Activated naive CD4-positive, alpha-beta T cell treated with anti-CD3 and anti-CD28 coated beads, Interleukin-2, amount 10 ng/mL, durations not matched to agents 7 days and 5 days (primary cell): Measurements from ENCODE around the gene NEMP1.
"Not testable (repeated sequence)": the region's sequence is repeated elsewhere in the genome, so short reads cannot be mapped to it uniquely, and the experiment has no call there.

Experiments
- CTCF ChIA-PET: fragments of 350-600 bp; sonication (Branson Sonifier 250); formaldehyde crosslinking; loops from one replicate; lab custom pipeline; 2021; ENCODE audit warnings: antibody characterized with exemption; lab: Charles Lee
- DNase-seq: peaks from one replicate; pipeline ENCODE4 v3.0.0-alpha.2; 2020
- H3K27ac Mint-ChIP-seq: one replicate; pipeline ENCODE4 v1.8.0; 2021; ENCODE audit warnings: mild to moderate bottlenecking, moderate library complexity, mixed read lengths
- H3K27me3 Mint-ChIP-seq: one replicate; pipeline ENCODE4 v1.8.0; 2021; ENCODE audit warnings: mild to moderate bottlenecking, mixed read lengths
- H3K36me3 Mint-ChIP-seq: one replicate; pipeline ENCODE4 v1.8.0; 2021; ENCODE audit warnings: mixed read lengths
- H3K4me1 Mint-ChIP-seq: one replicate; pipeline ENCODE4 v1.8.0; 2021; ENCODE audit warnings: mixed read lengths
- H3K4me3 Mint-ChIP-seq: one replicate; pipeline ENCODE4 v1.8.0; 2021; ENCODE audit warnings: mild to moderate bottlenecking, moderate library complexity, mixed read lengths
- H3K9me3 Mint-ChIP-seq: one replicate; pipeline ENCODE4 v1.8.0; 2021; ENCODE audit warnings: mixed read lengths

The NEMP1 gene

DNA sequence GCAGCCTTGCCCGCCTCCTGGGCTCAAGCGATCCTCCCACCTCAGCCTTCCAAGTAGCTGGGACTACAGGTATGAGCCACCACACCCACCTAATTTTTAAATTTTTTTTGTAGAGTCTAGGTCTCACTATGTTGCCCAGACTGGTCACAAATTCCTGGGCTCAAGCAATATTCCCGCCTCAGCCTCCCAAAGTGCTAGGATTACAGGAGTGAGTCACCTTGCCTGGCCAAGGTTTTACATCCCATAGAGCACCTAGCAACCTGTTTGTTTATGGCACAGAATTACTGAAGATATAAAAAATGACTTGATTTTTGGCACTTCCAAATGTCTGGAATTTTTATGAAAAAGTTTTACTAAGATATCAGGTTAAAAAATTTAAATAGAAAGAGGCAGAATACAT is 45.2 kb downstream of the NEMP1 start:
- Mint-ChIP-seq H3K9me3 (no peaks in the 10 kb centered on the region), H3K4me1 (peaks cover 23% of the 10 kb centered on the region), H3K27ac (no peak overlapping the region), H3K36me3 (no peaks in the 10 kb centered on the region), H3K27me3 (peaks cover 8% of the 10 kb centered on the region), H3K4me3 (no peak overlapping the region)
- CTCF ChIA-PET: interaction anchor here (1.1 to 2.2 kb wide), 7 partner anchors 10 to 91 kb away, joined by 3 to 9 read pairs (median 3); no protein-coding TSS in a partner anchor
- no peak for DNase-seq

DNA sequence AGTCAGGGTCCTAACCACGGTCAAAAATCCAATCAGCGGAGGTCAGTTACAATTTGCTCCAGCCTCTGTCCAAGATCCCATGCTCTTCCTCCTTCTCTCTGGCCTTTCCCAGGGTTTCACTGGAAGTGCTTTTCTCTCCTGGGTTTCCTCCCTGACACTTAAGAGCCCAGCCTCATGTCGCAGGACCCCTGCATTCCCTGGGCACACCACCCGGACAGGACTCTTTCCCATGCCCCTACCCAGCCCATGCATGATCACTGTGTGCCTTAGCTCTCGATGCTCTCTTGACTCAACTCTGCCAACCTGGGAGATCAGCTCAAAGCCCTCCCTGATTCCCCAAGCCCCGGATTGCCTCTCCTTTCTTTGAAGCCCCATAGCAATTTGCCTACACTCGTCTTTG is 46.8 kb downstream of the NEMP1 start:
- Mint-ChIP-seq H3K27me3 (peaks cover 6% of the 10 kb centered on the region), H3K27ac (peak overlapping the region; percentile 2), H3K36me3 (no peaks in the 10 kb centered on the region), H3K4me3 (no peak overlapping the region), H3K9me3 (no peaks in the 10 kb centered on the region), H3K4me1 (peaks cover 34% of the 10 kb centered on the region)
- no peak for DNase-seq
- CTCF ChIA-PET: interaction anchor here (0.7 to 4.3 kb wide), 18 partner anchors 11 to 274 kb away, joined by 3 to 44 read pairs (median 4); partner anchors contain the start of genes STAT6, TAC3 and ZBTB39

DNA sequence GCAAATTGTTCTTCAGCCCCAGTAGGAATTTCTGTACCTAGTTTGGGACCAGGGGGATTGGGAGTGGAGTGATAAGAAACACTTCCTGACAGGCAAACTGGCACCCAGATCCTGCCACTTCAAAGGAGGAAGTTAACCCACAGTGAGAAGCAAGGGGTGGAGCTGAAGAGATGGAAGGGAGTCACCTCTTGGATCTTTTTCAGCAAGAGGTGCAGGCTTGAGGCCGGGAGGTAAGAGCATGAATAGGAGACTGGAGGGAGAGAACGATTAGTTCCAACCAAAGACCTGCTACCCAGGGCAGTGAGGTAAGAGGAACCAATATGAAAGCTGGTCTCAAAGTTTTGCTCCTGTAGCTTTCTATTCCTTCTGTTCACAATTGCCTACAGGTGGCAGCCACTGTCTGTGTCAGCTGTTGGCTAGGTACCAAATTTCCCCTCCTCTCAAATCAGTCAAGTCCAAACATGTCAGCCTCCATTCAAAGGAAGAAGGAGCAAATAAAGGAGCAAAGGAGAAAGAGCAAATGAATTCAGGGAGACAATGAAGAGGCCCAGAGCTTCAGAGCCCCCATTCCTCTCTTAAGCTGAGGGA is 47.4 kb downstream of the NEMP1 start:
- CTCF ChIA-PET: interaction anchor here (0.7 to 4.3 kb wide), 20 partner anchors 10 to 273 kb away, joined by 3 to 44 read pairs (median 4); partner anchors contain the start of genes STAT6, TAC3 and ZBTB39
- Mint-ChIP-seq H3K36me3 (no peaks in the 10 kb centered on the region), H3K27ac (peak overlapping the region; percentile 47), H3K4me3 (no peak overlapping the region), H3K27me3 (peaks cover 4% of the 10 kb centered on the region), H3K9me3 (no peaks in the 10 kb centered on the region), H3K4me1 (peaks cover 38% of the 10 kb centered on the region)
- DNase-seq: peak; percentile 37

DNA sequence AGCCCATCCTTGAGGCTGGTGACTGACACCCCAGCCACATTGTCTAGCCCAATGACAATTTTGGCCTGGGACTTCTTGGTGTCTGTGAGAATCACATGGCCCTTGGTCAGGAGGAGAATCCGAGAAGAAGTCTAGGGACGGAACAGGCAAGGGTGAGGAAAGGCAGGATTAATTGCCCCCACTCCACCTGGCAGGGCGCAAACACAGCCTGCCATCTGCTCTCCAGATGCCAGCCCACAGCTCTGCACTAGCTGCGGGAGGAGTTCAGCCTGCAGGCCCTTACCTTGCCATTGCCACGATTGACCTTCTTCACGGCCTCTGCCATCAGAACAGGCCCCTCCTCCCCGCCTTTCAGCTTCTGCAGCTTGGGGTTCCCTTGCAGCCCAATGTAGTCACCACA is 49.1 kb downstream of the NEMP1 start:
- CTCF ChIA-PET: interaction anchor here (1.0 to 4.3 kb wide), 4 partner anchors 8 to 32 kb away, joined by 3 to 44 read pairs (median 10); partner anchors contain the start of genes MYO1A and ZBTB39
- H3K27ac Mint-ChIP-seq: no peak overlapping the region

DNA sequence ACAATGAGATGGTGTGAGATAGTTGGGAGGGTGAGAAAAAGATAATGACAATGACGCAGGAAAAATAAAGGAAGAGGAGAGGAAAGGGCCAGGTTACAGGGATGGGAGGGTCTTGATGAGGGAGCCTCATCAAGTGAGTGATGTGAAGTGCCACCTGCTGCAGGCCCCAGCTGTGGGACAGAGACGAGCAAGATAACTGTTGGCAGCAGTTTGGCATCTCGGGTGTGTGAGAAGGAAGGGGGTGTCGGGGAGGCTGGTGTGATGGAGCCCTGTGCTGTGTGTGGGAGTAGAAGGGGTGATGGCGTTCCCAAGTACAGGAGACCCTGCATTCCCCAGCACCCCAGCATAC is 50.8 kb downstream of the NEMP1 start:
- H3K9me3 Mint-ChIP-seq: no peaks in the 10 kb centered on the region
- peaks cover 38% of the 10 kb centered on the region for H3K4me1 Mint-ChIP-seq
- H3K27me3 Mint-ChIP-seq: peaks cover 4% of the 10 kb centered on the region
- H3K36me3 Mint-ChIP-seq: no peaks in the 10 kb centered on the region
- CTCF ChIA-PET: interaction anchor here (0.7 to 2.6 kb wide), 12 partner anchors 9 to 96 kb away, joined by 3 to 13 read pairs (median 4); partner anchors contain the start of gene TAC3
- H3K4me3 Mint-ChIP-seq: no peak overlapping the region
- DNase-seq: no peak
- no peak overlapping the region for H3K27ac Mint-ChIP-seq

More for the DNA sequence above, 49.1 kb downstream of the NEMP1 start:
- H3K4me1 Mint-ChIP-seq: peaks cover 38% of the 10 kb centered on the region
- no peak for DNase-seq
- no peak overlapping the region for H3K4me3 Mint-ChIP-seq
- H3K27me3 Mint-ChIP-seq: peaks cover 4% of the 10 kb centered on the region
- H3K36me3 Mint-ChIP-seq: no peaks in the 10 kb centered on the region
- no peaks in the 10 kb centered on the region for H3K9me3 Mint-ChIP-seq

DNA sequence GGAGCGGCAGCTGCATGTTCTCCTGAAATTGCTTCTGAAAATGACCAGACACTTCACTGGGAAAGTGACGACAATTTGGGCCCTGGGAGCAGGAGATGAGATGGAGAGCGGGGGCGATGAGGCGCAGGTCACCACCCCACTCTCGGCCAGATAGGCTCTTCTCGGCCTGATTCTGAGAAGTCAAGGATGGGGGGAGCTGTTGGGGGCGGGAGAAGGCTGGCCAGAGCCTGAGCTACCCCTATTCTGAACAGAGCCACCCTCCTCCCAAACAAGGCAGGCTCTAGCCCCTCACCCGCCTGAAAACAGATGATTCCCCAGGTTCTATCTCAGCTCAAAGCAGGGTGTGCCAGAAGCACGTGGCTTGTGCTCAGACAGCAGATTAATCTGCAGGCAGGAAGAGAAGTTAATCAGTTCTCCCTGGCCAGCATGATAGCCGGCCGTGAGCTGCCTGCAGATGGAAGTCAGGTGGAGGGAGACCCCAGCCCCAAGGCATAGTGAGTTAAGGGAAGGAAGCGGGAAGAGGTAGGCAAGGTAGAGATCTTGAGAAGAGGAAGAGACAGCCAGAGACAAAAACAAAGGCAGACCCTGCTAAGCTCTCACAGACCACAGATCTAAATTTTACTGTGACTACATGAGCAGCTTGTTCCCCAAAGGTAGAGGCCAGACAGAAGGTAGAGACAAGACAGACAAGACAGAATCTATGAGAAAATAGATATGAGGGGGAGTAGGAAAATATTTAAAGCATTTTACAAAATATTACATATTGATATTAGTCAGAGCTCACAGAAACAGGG is 51.4 kb downstream of the NEMP1 start:
- H3K9me3 Mint-ChIP-seq: no peaks in the 10 kb centered on the region
- H3K4me1 Mint-ChIP-seq: peaks cover 38% of the 10 kb centered on the region
- H3K4me3 Mint-ChIP-seq: no peak overlapping the region
- CTCF ChIA-PET: interaction anchor here (0.7 to 2.6 kb wide), 13 partner anchors 8 to 97 kb away, joined by 3 to 13 read pairs (median 4); partner anchors contain the start of gene TAC3
- H3K27ac Mint-ChIP-seq: no peak overlapping the region
- no peak for DNase-seq
- peaks cover 4% of the 10 kb centered on the region for H3K27me3 Mint-ChIP-seq
- no peaks in the 10 kb centered on the region for H3K36me3 Mint-ChIP-seq

DNA sequence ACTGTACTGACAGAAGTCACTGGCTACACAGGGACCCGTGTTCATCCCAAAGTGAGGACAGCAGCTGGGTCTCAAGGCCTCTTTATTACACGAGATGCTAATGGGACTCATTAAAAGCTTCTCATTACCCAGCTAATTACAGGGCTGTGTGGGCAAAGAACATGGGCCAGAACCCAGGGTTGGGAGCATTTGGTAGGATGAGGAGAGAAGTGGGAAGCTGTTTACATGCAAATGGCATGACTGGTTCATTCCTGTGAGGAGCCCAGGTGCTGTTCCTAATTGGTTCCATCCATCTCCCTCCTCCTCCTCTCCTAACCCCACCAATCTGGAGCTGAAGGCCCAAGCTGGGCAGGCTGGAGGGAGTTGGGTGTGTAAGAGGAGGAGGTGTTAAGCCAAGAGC is 53.4 kb downstream of the NEMP1 start:
- Mint-ChIP-seq H3K27ac (no peak overlapping the region), H3K27me3 (peaks cover 4% of the 10 kb centered on the region), H3K4me3 (no peak overlapping the region), H3K9me3 (no peaks in the 10 kb centered on the region), H3K36me3 (no peaks in the 10 kb centered on the region), H3K4me1 (peaks cover 26% of the 10 kb centered on the region)
- CTCF ChIA-PET: interaction anchor here (1.4 to 2.6 kb wide), 4 partner anchors 17 to 151 kb away, joined by 3 to 8 read pairs (median 6); no protein-coding TSS in a partner anchor
- DNase-seq: no peak

DNA sequence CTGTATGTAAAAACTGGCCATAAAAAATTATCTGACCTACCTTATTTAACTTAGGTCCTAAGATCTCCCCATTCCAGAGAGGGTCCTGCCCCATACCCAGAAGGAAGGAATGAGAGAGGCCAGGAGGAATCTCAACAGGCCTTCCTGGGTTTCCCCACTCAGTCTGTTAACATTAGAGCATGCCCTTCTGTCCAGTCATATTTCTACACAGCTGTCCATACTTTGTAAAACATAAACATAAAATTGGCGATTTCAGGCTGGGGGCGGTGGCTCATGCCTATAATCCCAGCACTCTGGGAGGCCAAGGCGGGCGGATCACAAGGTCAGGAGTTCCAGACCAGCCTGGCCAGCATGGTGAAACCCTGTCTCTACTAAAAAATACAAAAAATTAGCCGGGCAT is 56.3 kb downstream of the NEMP1 start:
- not testable (repeated sequence) for H3K4me3 Mint-ChIP-seq, DNase-seq, H3K36me3 Mint-ChIP-seq, H3K27me3 Mint-ChIP-seq, H3K9me3 Mint-ChIP-seq, H3K27ac Mint-ChIP-seq
- CTCF ChIA-PET: interaction anchor here (1.2 kb wide), 1 partner anchor 15 kb away, joined by 3 read pairs; no protein-coding TSS in a partner anchor
- peaks cover 20% of the 10 kb centered on the region for H3K4me1 Mint-ChIP-seq

DNA sequence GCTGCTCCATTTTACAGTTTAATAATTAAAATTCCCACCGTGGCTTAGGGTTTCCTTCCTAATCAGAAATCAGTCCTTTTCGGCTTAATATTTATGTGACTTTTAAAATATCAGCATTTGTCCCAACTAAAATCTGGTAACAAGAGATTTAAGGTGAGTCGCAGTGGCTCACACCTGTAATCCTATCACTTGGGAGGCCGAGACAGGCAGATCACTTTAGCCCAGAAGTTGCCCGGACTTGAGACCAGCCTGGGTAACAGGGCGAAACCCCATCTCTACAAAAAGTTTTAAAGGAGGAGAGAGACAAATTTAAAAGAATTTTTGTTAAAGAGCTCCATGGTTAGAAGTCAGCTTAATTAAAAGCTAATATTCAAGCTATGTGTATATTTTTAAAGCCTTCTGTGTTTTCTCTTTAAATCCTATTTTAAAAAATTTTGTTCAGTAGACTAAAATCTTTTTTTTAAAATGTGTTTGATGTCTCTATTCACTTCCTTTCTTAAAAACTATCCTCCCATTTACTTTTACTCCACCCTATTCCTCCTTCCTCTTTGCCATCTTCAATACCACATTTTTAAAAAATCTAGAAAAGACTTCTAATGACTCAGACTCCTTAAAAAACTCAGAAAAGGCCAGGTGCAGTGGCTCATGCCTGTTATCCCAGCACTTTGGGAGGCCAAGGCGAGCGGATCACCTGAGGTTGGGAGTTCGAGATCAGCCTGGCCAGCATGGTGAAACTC is 58.4 kb downstream of the NEMP1 start:
- H3K9me3 Mint-ChIP-seq: no peaks in the 10 kb centered on the region
- no peak overlapping the region for H3K4me3 Mint-ChIP-seq
- DNase-seq: no peak
- peaks cover 13% of the 10 kb centered on the region for H3K27me3 Mint-ChIP-seq
- H3K27ac Mint-ChIP-seq: peak overlapping the region; percentile 45
- H3K4me1 Mint-ChIP-seq: peaks cover 11% of the 10 kb centered on the region
- H3K36me3 Mint-ChIP-seq: no peaks in the 10 kb centered on the region
- CTCF ChIA-PET: interaction anchor here (1.0 to 1.9 kb wide), 2 partner anchors 12 to 33 kb away, joined by 3 to 9 read pairs; no protein-coding TSS in a partner anchor

DNA sequence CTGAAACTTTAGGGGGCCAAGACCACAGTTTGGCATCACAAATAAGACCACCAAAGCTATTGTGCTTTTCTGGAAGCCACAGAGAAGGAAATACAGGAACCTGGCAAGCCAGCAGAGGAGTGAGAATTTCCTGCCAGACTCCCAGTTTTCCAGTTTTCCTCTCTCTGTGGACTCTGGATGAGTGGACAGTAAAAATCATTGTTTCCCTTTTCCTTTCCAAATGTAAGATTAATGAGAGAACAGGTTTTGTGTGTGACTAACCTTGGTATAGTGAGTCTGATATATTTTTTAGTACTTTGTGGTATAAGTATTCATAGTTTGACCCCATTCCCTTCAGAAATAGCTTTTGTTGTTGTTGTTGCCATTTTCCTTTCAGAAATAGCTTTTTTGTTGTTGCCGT is 59.7 kb downstream of the NEMP1 start:
- no peaks in the 10 kb centered on the region for H3K9me3 Mint-ChIP-seq
- no peak overlapping the region for H3K4me3 Mint-ChIP-seq
- CTCF ChIA-PET: interaction anchor here (0.8 to 1.7 kb wide), 4 partner anchors 9 to 93 kb away, joined by 3 to 4 read pairs (median 3); partner anchors contain the start of gene STAT6
- DNase-seq: no peak
- peaks cover 11% of the 10 kb centered on the region for H3K4me1 Mint-ChIP-seq
- H3K27ac Mint-ChIP-seq: no peak overlapping the region
- H3K36me3 Mint-ChIP-seq: no peaks in the 10 kb centered on the region
- H3K27me3 Mint-ChIP-seq: peaks cover 24% of the 10 kb centered on the region

DNA sequence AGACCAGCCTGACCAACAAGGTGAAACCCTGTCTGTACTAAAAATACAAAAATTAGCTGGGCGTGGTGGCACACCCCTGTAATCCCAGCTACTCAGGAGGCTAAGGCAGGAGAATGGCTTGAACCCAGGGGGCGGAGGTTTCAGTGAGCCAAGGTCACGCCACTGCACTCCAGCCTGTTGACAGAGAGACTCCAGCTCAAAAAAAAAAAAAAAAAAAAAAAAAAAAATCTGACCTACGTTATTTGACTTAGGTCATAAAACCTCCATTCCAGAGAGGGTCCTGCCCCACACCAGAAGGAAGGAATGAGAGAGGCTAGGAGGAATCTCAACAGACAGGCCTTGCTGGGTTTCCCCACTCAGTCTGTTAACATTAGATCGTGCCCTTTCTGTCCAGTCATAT is 60.2 kb downstream of the NEMP1 start:
- Mint-ChIP-seq H3K27me3 (peaks cover 30% of the 10 kb centered on the region), H3K4me1 (peaks cover 11% of the 10 kb centered on the region)
- not testable (repeated sequence) for H3K27ac Mint-ChIP-seq, DNase-seq, H3K36me3 Mint-ChIP-seq, H3K4me3 Mint-ChIP-seq, H3K9me3 Mint-ChIP-seq
- CTCF ChIA-PET: interaction anchor here (0.7 to 1.7 kb wide), 4 partner anchors 9 to 93 kb away, joined by 3 to 4 read pairs (median 4); partner anchors contain the start of gene STAT6

DNA sequence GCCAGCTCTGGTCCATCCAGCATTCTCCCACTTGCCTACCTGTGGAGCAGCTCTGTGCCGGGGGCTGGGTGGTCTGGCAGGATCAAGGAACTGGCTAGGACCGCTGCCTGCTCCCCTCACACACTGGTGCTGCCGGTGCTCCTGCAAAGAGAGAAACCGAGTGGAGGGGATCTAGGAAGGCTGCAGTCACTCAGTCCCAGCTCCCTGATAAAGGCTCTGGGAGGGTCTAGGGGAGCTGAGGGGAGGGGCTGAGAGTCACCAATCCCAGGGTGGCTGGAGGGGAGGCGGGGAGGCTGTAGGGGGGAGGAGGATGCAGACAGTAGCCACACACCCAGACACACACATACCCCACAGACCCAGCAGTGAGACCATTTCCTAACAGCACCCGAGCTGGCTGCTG is 62.2 kb downstream of the NEMP1 start, which contains the start of gene TAC3:
Gene TAC3, minus strand, starts transcription at position 182 of the 400 bp plus-strand sequence. CDS start 732 bp downstream, outside the sequence.
- Mint-ChIP-seq H3K4me1 (peaks cover 27% of the 10 kb centered on the region), H3K36me3 (no peaks in the 10 kb centered on the region), H3K27me3 (peaks cover 36% of the 10 kb centered on the region), H3K9me3 (no peaks in the 10 kb centered on the region), H3K27ac (no peak within 1 kb of the TSS), H3K4me3 (no peak within 1 kb of the TSS)
- CTCF ChIA-PET: interaction anchor here (1.0 to 2.4 kb wide), 3 partner anchors 11 to 95 kb away, joined by 3 to 9 read pairs (median 6); partner anchors contain the start of gene STAT6
- DNase-seq: no peak
